22Rv1 (cell line): Measurements from ENCODE around the gene ZMYM2.
A peak's percentile ranks its signal among the peaks of the same experiment; 100 is the strongest.

Experiments used
- H3K27ac ChIP-seq: fragments of 450-650 bp; 2 replicates; pipeline ENCODE4 v1.5.1; 2017
- ZFX ChIP-seq: fragments of 450-650 bp; IDR thresholded peaks from 2 replicates; pipeline ENCODE4 v1.6.1; 2017; ENCODE audit warnings: antibody characterized with exemption, borderline replicate concordance
- TF ChIP-seq, protein P1 (sequence below): fragments of 450-650 bp; IDR thresholded peaks from 2 replicates; pipeline ENCODE4 v1.5.1; 2017; ENCODE audit warnings: mild to moderate bottlenecking

Gene ZMYM2

GRCh38 chr13:19984430-19985218 is 26.1 kb downstream of the ZMYM2 start:
- no peak overlapping the region for H3K27ac ChIP-seq
- TF ChIP-seq, protein P1, sequence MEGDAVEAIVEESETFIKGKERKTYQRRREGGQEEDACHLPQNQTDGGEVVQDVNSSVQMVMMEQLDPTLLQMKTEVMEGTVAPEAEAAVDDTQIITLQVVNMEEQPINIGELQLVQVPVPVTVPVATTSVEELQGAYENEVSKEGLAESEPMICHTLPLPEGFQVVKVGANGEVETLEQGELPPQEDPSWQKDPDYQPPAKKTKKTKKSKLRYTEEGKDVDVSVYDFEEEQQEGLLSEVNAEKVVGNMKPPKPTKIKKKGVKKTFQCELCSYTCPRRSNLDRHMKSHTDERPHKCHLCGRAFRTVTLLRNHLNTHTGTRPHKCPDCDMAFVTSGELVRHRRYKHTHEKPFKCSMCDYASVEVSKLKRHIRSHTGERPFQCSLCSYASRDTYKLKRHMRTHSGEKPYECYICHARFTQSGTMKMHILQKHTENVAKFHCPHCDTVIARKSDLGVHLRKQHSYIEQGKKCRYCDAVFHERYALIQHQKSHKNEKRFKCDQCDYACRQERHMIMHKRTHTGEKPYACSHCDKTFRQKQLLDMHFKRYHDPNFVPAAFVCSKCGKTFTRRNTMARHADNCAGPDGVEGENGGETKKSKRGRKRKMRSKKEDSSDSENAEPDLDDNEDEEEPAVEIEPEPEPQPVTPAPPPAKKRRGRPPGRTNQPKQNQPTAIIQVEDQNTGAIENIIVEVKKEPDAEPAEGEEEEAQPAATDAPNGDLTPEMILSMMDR: peak; percentile 74
- TF ChIP-seq ZFX: no peak

- no peak overlapping the region for H3K27ac ChIP-seq
- TF ChIP-seq ZFX: no peak
- TF ChIP-seq, protein P1: no peak
These were observed 26.7 kb downstream of the ZMYM2 start for GRCh38 chr13:19985219-19985556.

DNA sequence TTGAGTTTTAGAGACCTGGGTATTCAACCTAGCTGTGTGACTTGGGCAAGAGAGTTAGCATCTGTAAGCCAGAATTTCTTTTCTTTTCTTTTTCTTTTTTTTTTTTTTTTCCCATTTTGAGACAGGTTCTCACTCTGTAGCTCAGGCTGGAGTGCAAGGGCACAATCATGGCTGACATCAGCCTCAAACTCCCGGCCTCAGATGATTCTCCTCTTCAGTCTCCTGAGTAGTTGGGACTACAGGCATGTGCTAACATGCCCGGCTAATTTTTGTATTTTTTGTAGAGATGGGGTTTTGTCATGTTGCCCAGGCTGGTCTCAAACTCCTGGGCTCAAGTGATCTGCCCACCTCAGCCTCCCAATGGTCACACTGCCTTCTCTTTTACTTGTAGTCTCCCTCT is 33.0 kb downstream of the ZMYM2 start:
- TF ChIP-seq, protein P1: no peak
- TF ChIP-seq ZFX: no peak
- 0 out of 2 replicates have a peak overlapping the region, but pooled peaks have one; percentile 13 for H3K27ac ChIP-seq

DNA sequence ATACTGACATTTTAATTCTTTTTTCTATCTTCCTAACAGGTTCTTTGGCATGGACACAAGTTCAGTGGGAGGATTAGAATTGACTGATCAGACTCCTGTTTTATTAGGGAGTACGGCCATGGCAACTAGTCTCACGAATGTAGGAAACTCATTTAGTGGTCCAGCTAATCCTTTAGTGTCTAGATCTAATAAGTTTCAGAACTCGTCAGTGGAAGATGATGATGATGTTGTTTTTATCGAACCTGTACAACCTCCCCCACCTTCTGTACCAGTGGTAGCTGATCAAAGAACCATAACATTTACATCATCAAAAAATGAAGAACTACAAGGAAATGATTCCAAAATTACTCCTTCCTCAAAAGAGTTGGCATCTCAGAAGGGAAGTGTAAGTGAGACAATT is 34.5 kb downstream of the ZMYM2 start:
- TF ChIP-seq ZFX: no peak
- TF ChIP-seq, protein P1: no peak
- no peak overlapping the region for H3K27ac ChIP-seq

GRCh38 chr13:19998960-19999359 is 40.4 kb downstream of the ZMYM2 start:
- H3K27ac ChIP-seq: no peak overlapping the region
- TF ChIP-seq, protein P1: no peak
- no peak for TF ChIP-seq ZFX

DNA sequence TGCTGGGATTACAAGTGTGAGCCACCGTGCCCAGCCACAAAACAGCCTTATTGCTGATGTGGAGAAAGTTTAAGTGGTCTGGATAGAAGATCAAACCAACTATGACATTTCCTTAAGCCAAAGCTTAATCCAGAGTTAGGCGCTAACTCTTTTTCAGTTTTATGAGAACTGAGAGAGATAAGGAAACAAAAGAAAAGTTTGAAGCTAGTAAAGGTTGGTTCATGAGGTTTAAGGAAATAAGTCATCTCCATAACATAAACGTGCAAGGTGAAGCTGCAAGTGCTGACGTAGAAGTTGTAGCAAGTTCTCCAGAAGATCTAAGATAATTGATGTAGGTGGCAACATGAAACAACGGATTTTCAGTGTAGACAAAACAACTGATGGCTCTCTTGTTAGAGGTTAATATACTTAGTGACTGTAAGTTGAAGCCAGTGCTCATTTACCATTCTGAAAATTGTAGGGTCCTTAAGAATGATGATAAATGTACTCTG is 41.6 kb downstream of the ZMYM2 start:
- TF ChIP-seq, protein P1: no peak
- no peak for TF ChIP-seq ZFX
- H3K27ac ChIP-seq: no peak overlapping the region

DNA sequence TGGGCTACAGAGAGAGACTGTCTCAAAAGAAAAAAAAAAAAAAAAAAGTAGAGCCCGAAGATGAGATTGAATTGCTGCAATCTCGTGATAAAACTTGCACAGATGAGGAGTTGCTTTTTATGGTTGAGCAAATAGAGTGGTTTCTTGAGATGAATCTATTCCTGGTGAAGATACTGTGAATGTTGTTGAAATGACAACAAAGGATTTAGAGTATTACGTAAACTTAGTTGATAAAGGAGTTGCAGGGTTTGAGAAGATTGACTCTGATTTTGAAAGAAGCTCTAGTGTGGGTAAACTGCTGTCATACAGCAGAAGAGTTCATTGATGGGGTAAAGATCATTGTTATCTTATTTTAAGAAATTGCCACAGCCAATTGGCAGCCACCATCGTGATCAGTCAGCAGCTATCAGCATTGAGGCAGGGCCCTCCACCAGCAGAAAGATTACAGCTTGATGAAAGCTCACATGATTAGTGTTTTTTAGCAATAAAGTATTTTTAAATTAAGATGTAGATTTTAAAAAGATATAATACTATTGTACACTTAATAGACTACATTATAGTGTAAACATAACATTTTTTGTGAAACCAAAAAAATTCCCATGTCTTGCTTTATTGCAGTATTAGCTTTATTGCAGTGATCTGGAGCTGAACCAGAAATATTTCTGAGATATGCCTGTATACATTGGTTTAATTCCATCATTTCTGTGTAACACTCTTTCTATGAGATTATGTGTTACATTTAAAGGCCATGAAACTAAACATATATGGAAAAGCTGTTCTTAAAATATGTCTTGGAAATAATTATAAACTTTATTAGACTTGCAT is 43.1 kb downstream of the ZMYM2 start:
- H3K27ac ChIP-seq: no peak overlapping the region
- TF ChIP-seq, protein P1: no peak
- TF ChIP-seq ZFX: no peak
